H1 (cell line): ENCODE measurements around the gene ISY1.

Source experiments
- CTCF ChIP-seq, 3 experiments: IDR thresholded peaks; 1 replicate in 2 of 3; 2 replicates in 1 of 3; pipeline versions ENCODE4 v1.5.1 to v1.6.1; 2011; ENCODE audit warnings: low read length in 3 of 3, mild to moderate bottlenecking in 3 of 3, inconsistent platforms in 2 of 3, low read depth in 1 of 3, moderate library complexity in 1 of 3; ENCODE audit not compliant: insufficient read depth in 1 of 3; ENCODE audit errors: control extremely low read depth in 1 of 3
- MAX ChIP-seq: IDR thresholded peaks from 2 replicates; pipeline ENCODE4 v1.6.1; 2012; ENCODE audit warnings: inconsistent platforms
- SP2 ChIP-seq: IDR thresholded peaks from 2 replicates; pipeline ENCODE4 v1.6.1; 2012; ENCODE audit warnings: mild to moderate bottlenecking, low read length, inconsistent platforms

- no peak for TF ChIP-seq SP2
- no peak for TF ChIP-seq MAX
- TF ChIP-seq CTCF (IDR thresholded peaks at IDR 0.05; ENCODE audit: control extremely low read depth in 1 of 3, insufficient read depth in 1 of 3, low read depth in 1 of 3, low read length in 3 of 3) = no peak
Observed at GRCh38 chr3:129207479-129207878, 46.6 kb upstream of the ISY1 start.
